22Rv1 (cell line): ENCODE results near the gene SF3B2.

Experiments
- CTCF ChIP-seq: fragments of 450-650 bp; IDR thresholded peaks from 2 replicates; pipeline ENCODE4 v1.5.1; 2017; ENCODE audit warnings: mild to moderate bottlenecking
- ZFX ChIP-seq: fragments of 450-650 bp; IDR thresholded peaks from 2 replicates; pipeline ENCODE4 v1.6.1; 2017; ENCODE audit warnings: antibody characterized with exemption, borderline replicate concordance

GRCh38 chr11:66015454-66015881 lies 36.7 kb upstream of the SF3B2 start:
- TF ChIP-seq CTCF (no peak), ZFX (no peak)
